Testis (tissue), 3 donors: ENCODE results near the gene SCAPER. TPM values are rescaled to one million over a fixed set of nuclear protein-coding genes. Genes with fewer than 3 reads are reported as not detected.

ENCODE experiments used
- DNase-seq: peaks from one replicate; pipeline ENCODE4 v3.0.0-alpha.2; 2019
- H3K27ac ChIP-seq, 2 donors: fragments of 200-600 bp; sonication (generic); one replicate each; pipeline ENCODE4 v1.5.1; 2019
- H3K27me3 ChIP-seq: fragments of 200-600 bp; sonication (generic); one replicate; pipeline ENCODE4 v1.5.1; 2019
- H3K36me3 ChIP-seq: fragments of 200-600 bp; sonication (generic); one replicate; pipeline ENCODE4 v1.5.1; 2017; ENCODE audit warnings: low read depth; ENCODE audit errors: missing control alignments
- H3K4me1 ChIP-seq: fragments of 200-600 bp; sonication (generic); one replicate; pipeline ENCODE4 v1.5.1; 2019
- H3K4me3 ChIP-seq, 2 donors: fragments of 200-600 bp; sonication (generic); one replicate each; pipeline ENCODE4 v1.5.1; 2017 to 2019
- H3K9me3 ChIP-seq: fragments of 200-600 bp; sonication (generic); one replicate; pipeline ENCODE4 v1.5.1; 2017
- POLR2A ChIP-seq: fragments of 450-650 bp; IDR thresholded peaks from one replicate; pipeline ENCODE4 v1.6.1; 2017; ENCODE audit warnings: antibody characterized with exemption, mild to moderate bottlenecking, moderate library complexity
- WGBS, 2 donors: methylation state at CpG; one replicate each; pipeline ENCODE4 v1.1.5; 2018; 5-methylcytosine and 5-hydroxymethylcytosine counted together
- intact Hi-C: fragments of 100-400 bp; cut with DNase I; formaldehyde crosslinking; loops from one replicate; pipeline ENCODE4 v1.15.1; 2023; ENCODE audit warnings: low total_unique reads
- polyA plus RNA-seq: library from polyadenylated mRNA; stranded (reverse); fragments of 350-450 nt; fragmentation: Illumina TruSeq; extraction: RNeasy Lipid Tissue Mini Kit (QIAGEN cat#74804); gene quantifications from one replicate; pipeline ENCODE4 v1.2.3, GENCODE V29; 2014; ENCODE audit warnings: low read depth, low replicate concordance; ENCODE audit not compliant: insufficient read depth
- total RNA-seq, 2 donors: library from RNA; depleted of rRNA; stranded (reverse); fragments of >200 nt; gene quantifications; one replicate each; pipeline ENCODE4 v1.2.3, GENCODE V29; 2016
- TF ChIP-seq, protein P1 (sequence below), 3 experiments: fragments of 450-650 bp in 2 of 3; fragments of 200-600 bp in 1 of 3; sonication (generic) in 1 of 3; IDR thresholded peaks; one replicate each; pipeline ENCODE4 v1.5.1; 2016 to 2019; ENCODE audit warnings: antibody characterized with exemption in 3 of 3, mild to moderate bottlenecking in 2 of 3, moderate library complexity in 1 of 3

Gene SCAPER
- total and polyA plus RNA-seq, 3 donors from 2014 or later: 43.7 to 60.7 (median 54.8) TPM

GRCh38 chr15:76342058-76342381 is 563.1 kb downstream of the SCAPER start:
- 6 to 10% methylated on average over 4 to 20 of the region's 20 CpGs for WGBS, 2 donors
- no peaks in the 10 kb centered on the region for H3K9me3 ChIP-seq
- TF ChIP-seq, protein P1, sequence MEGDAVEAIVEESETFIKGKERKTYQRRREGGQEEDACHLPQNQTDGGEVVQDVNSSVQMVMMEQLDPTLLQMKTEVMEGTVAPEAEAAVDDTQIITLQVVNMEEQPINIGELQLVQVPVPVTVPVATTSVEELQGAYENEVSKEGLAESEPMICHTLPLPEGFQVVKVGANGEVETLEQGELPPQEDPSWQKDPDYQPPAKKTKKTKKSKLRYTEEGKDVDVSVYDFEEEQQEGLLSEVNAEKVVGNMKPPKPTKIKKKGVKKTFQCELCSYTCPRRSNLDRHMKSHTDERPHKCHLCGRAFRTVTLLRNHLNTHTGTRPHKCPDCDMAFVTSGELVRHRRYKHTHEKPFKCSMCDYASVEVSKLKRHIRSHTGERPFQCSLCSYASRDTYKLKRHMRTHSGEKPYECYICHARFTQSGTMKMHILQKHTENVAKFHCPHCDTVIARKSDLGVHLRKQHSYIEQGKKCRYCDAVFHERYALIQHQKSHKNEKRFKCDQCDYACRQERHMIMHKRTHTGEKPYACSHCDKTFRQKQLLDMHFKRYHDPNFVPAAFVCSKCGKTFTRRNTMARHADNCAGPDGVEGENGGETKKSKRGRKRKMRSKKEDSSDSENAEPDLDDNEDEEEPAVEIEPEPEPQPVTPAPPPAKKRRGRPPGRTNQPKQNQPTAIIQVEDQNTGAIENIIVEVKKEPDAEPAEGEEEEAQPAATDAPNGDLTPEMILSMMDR (IDR thresholded peaks at IDR 0.05): no peak
- no peak for TF ChIP-seq POLR2A
- peaks cover 16% of the 10 kb centered on the region for H3K4me1 ChIP-seq
- H3K4me3 ChIP-seq: peak overlapping the region; percentile 46 to 54
- no peaks in the 10 kb centered on the region for H3K36me3 ChIP-seq
- no peak for DNase-seq
- H3K27me3 ChIP-seq: no peaks in the 10 kb centered on the region
- intact Hi-C loops: no loop called here
- H3K27ac ChIP-seq: no peak overlapping the region

DNA sequence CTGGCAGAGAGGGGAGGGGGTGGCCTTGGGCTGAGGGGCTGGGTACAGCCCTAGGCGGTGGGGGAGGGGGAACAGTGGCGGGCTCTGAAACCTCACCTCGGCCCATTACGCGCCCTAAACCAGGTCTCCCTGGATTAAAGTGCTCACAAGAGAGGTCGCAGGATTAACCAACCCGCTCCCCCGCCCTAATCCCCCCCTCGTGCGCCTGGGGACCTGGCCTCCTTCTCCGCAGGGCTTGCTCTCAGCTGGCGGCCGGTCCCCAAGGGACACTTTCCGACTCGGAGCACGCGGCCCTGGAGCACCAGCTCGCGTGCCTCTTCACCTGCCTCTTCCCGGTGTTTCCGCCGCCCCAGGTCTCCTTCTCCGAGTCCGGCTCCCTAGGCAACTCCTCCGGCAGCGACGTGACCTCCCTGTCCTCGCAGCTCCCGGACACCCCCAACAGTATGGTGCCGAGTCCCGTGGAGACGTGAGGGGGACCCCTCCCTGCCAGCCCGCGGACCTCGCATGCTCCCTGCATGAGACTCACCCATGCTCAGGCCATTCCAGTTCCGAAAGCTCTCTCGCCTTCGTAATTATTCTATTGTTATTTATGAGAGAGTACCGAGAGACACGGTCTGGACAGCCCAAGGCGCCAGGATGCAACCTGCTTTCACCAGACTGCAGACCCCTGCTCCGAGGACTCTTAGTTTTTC is 563.6 kb downstream of the SCAPER start:
- no peak for DNase-seq
- H3K27me3 ChIP-seq: no peaks in the 10 kb centered on the region
- intact Hi-C loops: no loop called here

GRCh38 chr15:76340803-76341365 is 564.3 kb downstream of the SCAPER start:
- Histone ChIP-seq H3K27me3 (no peaks in the 10 kb centered on the region), H3K9me3 (no peaks in the 10 kb centered on the region), H3K27ac (no peak overlapping the region), H3K4me1 (peaks cover 16% of the 10 kb centered on the region), H3K36me3 (no peaks in the 10 kb centered on the region), H3K4me3 (no peak overlapping the region)
- WGBS, 2 donors: 4% methylated on average over 29 of the region's 35 CpGs; no CpG with 5 or more reads in 1 of the 2 donors
- TF ChIP-seq POLR2A: no peak
- TF ChIP-seq, protein P1 (IDR thresholded peaks at IDR 0.05): no peak
- intact Hi-C loops: no loop called here
- no peak for DNase-seq

More for the DNA sequence above, 563.6 kb downstream of the SCAPER start:
- no peaks in the 10 kb centered on the region for H3K36me3 ChIP-seq
- H3K4me3 ChIP-seq: peak overlapping the region; percentile 46 to 54
- no peaks in the 10 kb centered on the region for H3K9me3 ChIP-seq
- TF ChIP-seq, protein P1 (IDR thresholded peaks at IDR 0.05): no peak
- no peak for TF ChIP-seq POLR2A
- WGBS, 2 donors: 2% methylated on average over 27 to 38 of the region's 42 CpGs
- peaks cover 16% of the 10 kb centered on the region for H3K4me1 ChIP-seq
- no peak overlapping the region for H3K27ac ChIP-seq

- Histone ChIP-seq H3K4me3 (no peak overlapping the region), H3K4me1 (peaks cover 16% of the 10 kb centered on the region), H3K36me3 (no peaks in the 10 kb centered on the region), H3K27me3 (no peaks in the 10 kb centered on the region), H3K9me3 (no peaks in the 10 kb centered on the region), H3K27ac (no peak overlapping the region)
- no peak for TF ChIP-seq POLR2A
- TF ChIP-seq, protein P1 (IDR thresholded peaks at IDR 0.05): no peak
- intact Hi-C loops: no loop called here
- 0 to 4% methylated on average over 10 to 45 of the region's 53 CpGs for WGBS, 2 donors
- DNase-seq: no peak
Measured at GRCh38 chr15:76340198-76340802, 564.8 kb downstream of the SCAPER start.
